GM21619 (cell line): ENCODE measurements around the gene PUSL1.

Source experiments
- ATAC-seq: cut with Tn5 transposase; IDR thresholded peaks from one replicate; pipeline ENCODE4 v1.9.1; 2021; ENCODE audit not compliant: unreplicated experiment

PUSL1 gene

GRCh38 chr1:1335792-1336248 is 27.4 kb downstream of the PUSL1 start:
- no peak for ATAC-seq

- ATAC-seq, result no peak
Observed at GRCh38 chr1:1336446-1336845, 28.0 kb downstream of the PUSL1 start.

- no peak for ATAC-seq
Observed at GRCh38 chr1:1336931-1337792, 28.8 kb downstream of the PUSL1 start.

GRCh38 chr1:1337793-1338147 is 29.4 kb downstream of the PUSL1 start:
- no peak for ATAC-seq

- no peak for ATAC-seq
Observed at GRCh38 chr1:1338278-1338677, 29.9 kb downstream of the PUSL1 start.

GRCh38 chr1:1340185-1340584 is 31.8 kb downstream of the PUSL1 start:
- ATAC-seq, result no peak

GRCh38 chr1:1340791-1341548 is 32.6 kb downstream of the PUSL1 start:
- ATAC-seq, result no peak

GRCh38 chr1:1341549-1342021 is 33.2 kb downstream of the PUSL1 start:
- ATAC-seq, result no peak

GRCh38 chr1:1342061-1342562 is 33.7 kb downstream of the PUSL1 start:
- ATAC-seq, result no peak

GRCh38 chr1:1342584-1343115 is 34.3 kb downstream of the PUSL1 start:
- no peak for ATAC-seq

- ATAC-seq, result no peak
Observed at GRCh38 chr1:1343811-1344421, 35.5 kb downstream of the PUSL1 start.

GRCh38 chr1:1344655-1345361 is 36.4 kb downstream of the PUSL1 start:
- ATAC-seq, result no peak

GRCh38 chr1:1345384-1345783 is 37.0 kb downstream of the PUSL1 start:
- no peak for ATAC-seq

GRCh38 chr1:1345860-1346500 is 37.6 kb downstream of the PUSL1 start:
- ATAC-seq, result no peak

GRCh38 chr1:1346501-1346890 is 38.1 kb downstream of the PUSL1 start:
- ATAC-seq, result no peak

- ATAC-seq, result no peak
Observed at GRCh38 chr1:1347026-1347595, 38.7 kb downstream of the PUSL1 start.

- ATAC-seq, result no peak
Observed at GRCh38 chr1:1347663-1348419, 39.4 kb downstream of the PUSL1 start.

- ATAC-seq, result peak; percentile 23
Observed at GRCh38 chr1:1348420-1349255, 40.2 kb downstream of the PUSL1 start.
